Natural killer cell treated with Interleukin-12 subunit alpha and Interleukin-12 subunit beta and Interleukin-15 and Interleukin-18, amount 100 ng/mL, for 72 hours (primary cell): Measurements from ENCODE around the gene PTPRN2. TPM values are rescaled to one million over a fixed set of nuclear protein-coding genes. Genes with fewer than 3 reads are reported as not detected.

ENCODE experiments used
- ATAC-seq, 2 donors: fragments of 150-1000 bp; cut with Tn5 transposase in 1 of 2; sonication (Bioruptor Pico), chemical (Tn5 transposase) in 1 of 2; 2 replicates each; pipeline ENCODE4 v1.10.0; 2021
- DNase-seq: peaks from one replicate; pipeline ENCODE4 v3.0.0; 2022; ENCODE audit warnings: low spot score
- H3K27ac Mint-ChIP-seq, 2 donors: 1 replicate in 1 of 2; 2 replicates in 1 of 2; pipeline ENCODE4 v1.8.0; 2022; ENCODE audit warnings: mixed read lengths in 2 of 2, mild to moderate bottlenecking in 1 of 2, moderate library complexity in 1 of 2
- H3K27me3 Mint-ChIP-seq, 2 donors: 1 replicate in 1 of 2; 2 replicates in 1 of 2; pipeline ENCODE4 v1.8.0; 2022; ENCODE audit warnings: mixed read lengths in 2 of 2
- H3K36me3 Mint-ChIP-seq: one replicate; pipeline ENCODE4 v1.8.0; 2022; ENCODE audit warnings: mixed read lengths
- H3K4me1 Mint-ChIP-seq, 2 donors: 1 replicate in 1 of 2; 2 replicates in 1 of 2; pipeline ENCODE4 v1.8.0; 2022; ENCODE audit warnings: low read depth in 2 of 2, mixed read lengths in 2 of 2, mild to moderate bottlenecking in 1 of 2
- H3K4me3 Mint-ChIP-seq: one replicate; pipeline ENCODE4 v1.8.0; 2022; ENCODE audit warnings: mixed read lengths
- H3K9me3 Mint-ChIP-seq: 2 replicates; pipeline ENCODE4 v1.8.0; 2022; ENCODE audit warnings: mixed read lengths
- total RNA-seq, 2 donors: library from RNA; stranded (reverse); gene quantifications; one replicate each; pipeline ENCODE4 v1.2.3, GENCODE V29; 2022

The PTPRN2 gene
- total RNA-seq, 2 donors from 2014 or later = 0.17 to 0.74 TPM

GRCh38 chr7:158266426-158266816, 321.2 kb downstream of the PTPRN2 start:
- ATAC-seq (no peak), DNase-seq (peak; percentile 18)
- Mint-ChIP-seq H3K4me1 (no peaks in the 10 kb centered on the region), H3K9me3 (peaks cover 4% of the 10 kb centered on the region), H3K27me3 (no peaks in the 10 kb centered on the region), H3K4me3 (no peak overlapping the region), H3K36me3 (no peaks in the 10 kb centered on the region), H3K27ac (no peak overlapping the region)

GRCh38 chr7:158265743-158266080, 321.9 kb downstream of the PTPRN2 start:
- ATAC-seq (no peak), DNase-seq (peak; percentile 6)
- Mint-ChIP-seq H3K9me3 (peaks cover 4% of the 10 kb centered on the region), H3K27ac (no peak overlapping the region), H3K27me3 (no peaks in the 10 kb centered on the region), H3K4me1 (no peaks in the 10 kb centered on the region), H3K4me3 (no peak overlapping the region), H3K36me3 (no peaks in the 10 kb centered on the region)

- H3K9me3 Mint-ChIP-seq = peaks cover 4% of the 10 kb centered on the region
- H3K27me3 Mint-ChIP-seq = no peaks in the 10 kb centered on the region
- peak in 1 of 2 donors; percentile 15 for ATAC-seq
- H3K36me3 Mint-ChIP-seq = no peaks in the 10 kb centered on the region
- no peak overlapping the region for H3K27ac Mint-ChIP-seq
- DNase-seq = peak; percentile 32
- no peaks in the 10 kb centered on the region for H3K4me1 Mint-ChIP-seq
- no peak overlapping the region for H3K4me3 Mint-ChIP-seq
Observed at GRCh38 chr7:158264881-158265742, 322.5 kb downstream of the PTPRN2 start.

GRCh38 chr7:158263964-158264748, 323.5 kb downstream of the PTPRN2 start:
- Mint-ChIP-seq H3K9me3 (no peaks in the 10 kb centered on the region), H3K27me3 (no peaks in the 10 kb centered on the region), H3K4me3 (no peak overlapping the region), H3K27ac (no peak overlapping the region), H3K4me1 (no peaks in the 10 kb centered on the region), H3K36me3 (no peaks in the 10 kb centered on the region)
- ATAC-seq = no peak
- peak; percentile 47 for DNase-seq

GRCh38 chr7:158263110-158263963, 324.3 kb downstream of the PTPRN2 start:
- Mint-ChIP-seq H3K27me3 (no peaks in the 10 kb centered on the region), H3K27ac (no peak overlapping the region), H3K9me3 (no peaks in the 10 kb centered on the region), H3K4me1 (no peaks in the 10 kb centered on the region), H3K4me3 (no peak overlapping the region), H3K36me3 (no peaks in the 10 kb centered on the region)
- ATAC-seq = no peak
- DNase-seq = peak; percentile 37

DNA sequence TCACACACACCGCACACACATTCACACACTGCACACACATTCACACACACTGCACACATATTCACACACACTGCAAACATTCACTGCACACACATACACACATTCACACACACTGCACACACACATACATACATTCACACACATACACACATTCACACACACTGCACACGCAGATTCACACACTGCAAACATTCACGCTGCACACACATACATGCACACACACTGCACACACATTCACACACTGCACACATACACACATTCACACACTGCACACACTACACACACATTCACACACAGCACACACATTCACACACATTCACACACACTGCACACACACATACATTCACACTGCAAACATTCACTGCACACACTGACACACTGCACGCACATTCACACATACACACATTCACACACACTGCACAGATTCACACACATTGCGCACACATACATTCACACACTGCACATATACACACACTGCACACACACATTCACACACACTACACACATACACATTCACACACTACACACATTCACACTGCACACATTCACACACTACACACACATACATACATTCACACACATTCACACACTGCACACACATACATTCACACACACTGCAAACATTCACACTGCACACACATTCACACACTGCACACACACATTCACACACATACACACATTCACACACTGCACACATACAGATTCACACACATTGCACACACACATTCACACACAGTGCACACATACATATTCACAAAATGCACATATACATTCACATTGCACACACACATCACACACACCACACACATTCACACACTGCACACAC, 325.1 kb downstream of the PTPRN2 start:
- H3K4me3 Mint-ChIP-seq = no peak overlapping the region
- H3K4me1 Mint-ChIP-seq = no peaks in the 10 kb centered on the region
- H3K9me3 Mint-ChIP-seq = no peaks in the 10 kb centered on the region
- ATAC-seq (no peak), DNase-seq (no peak)
- H3K27me3 Mint-ChIP-seq = no peaks in the 10 kb centered on the region
- H3K36me3 Mint-ChIP-seq = no peaks in the 10 kb centered on the region
- H3K27ac Mint-ChIP-seq = no peak overlapping the region

- no peaks in the 10 kb centered on the region for H3K27me3 Mint-ChIP-seq
- no peaks in the 10 kb centered on the region for H3K4me1 Mint-ChIP-seq
- ATAC-seq = no peak
- H3K36me3 Mint-ChIP-seq = no peaks in the 10 kb centered on the region
- peak; percentile 57 for DNase-seq
- H3K9me3 Mint-ChIP-seq = no peaks in the 10 kb centered on the region
- H3K27ac Mint-ChIP-seq = no peak overlapping the region
- no peak overlapping the region for H3K4me3 Mint-ChIP-seq
Observed at GRCh38 chr7:158261362-158262235, 326.0 kb downstream of the PTPRN2 start.

DNA sequence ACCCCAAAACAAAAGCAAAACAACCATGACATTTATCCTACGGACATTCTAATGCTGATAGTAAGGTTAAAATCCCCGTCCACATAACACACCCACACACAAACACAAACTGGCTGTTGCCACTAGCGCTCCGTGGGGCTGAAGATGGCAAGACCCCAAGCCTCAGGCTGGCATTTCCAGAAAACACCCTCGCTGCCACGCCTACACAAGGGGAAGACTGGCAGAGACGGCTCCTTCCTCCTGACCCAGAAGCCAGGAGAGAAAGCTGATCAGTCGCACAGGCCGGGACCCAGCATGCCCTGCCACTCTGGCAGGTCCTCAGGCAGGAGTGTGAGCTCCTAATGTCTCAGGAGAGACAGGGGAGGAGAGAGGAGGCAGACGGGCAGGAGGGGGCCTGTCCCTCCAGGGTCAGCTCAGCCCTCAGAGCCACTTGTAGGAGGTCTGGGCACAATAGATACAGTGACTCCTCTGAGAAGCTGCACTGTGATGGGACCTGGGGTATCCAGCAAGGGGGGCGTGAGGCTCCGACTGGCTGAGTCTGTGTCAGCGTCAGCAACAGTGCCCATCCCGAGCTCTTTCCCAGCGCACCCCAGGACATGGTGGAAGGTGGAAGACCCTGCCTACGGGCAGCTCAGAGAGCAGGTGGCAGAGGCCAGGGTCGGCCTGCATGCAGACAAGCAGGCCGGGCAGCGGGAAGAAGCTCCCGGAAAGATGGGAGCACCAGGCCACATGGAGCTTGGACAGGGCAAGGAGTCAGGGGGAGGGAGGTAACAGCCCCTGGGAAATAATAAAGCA, 326.9 kb downstream of the PTPRN2 start:
- H3K9me3 Mint-ChIP-seq = no peaks in the 10 kb centered on the region
- ATAC-seq (no peak), DNase-seq (no peak)
- H3K4me3 Mint-ChIP-seq = no peak overlapping the region
- H3K27me3 Mint-ChIP-seq = no peaks in the 10 kb centered on the region
- no peaks in the 10 kb centered on the region for H3K4me1 Mint-ChIP-seq
- H3K27ac Mint-ChIP-seq = no peak overlapping the region
- H3K36me3 Mint-ChIP-seq = no peaks in the 10 kb centered on the region

DNA sequence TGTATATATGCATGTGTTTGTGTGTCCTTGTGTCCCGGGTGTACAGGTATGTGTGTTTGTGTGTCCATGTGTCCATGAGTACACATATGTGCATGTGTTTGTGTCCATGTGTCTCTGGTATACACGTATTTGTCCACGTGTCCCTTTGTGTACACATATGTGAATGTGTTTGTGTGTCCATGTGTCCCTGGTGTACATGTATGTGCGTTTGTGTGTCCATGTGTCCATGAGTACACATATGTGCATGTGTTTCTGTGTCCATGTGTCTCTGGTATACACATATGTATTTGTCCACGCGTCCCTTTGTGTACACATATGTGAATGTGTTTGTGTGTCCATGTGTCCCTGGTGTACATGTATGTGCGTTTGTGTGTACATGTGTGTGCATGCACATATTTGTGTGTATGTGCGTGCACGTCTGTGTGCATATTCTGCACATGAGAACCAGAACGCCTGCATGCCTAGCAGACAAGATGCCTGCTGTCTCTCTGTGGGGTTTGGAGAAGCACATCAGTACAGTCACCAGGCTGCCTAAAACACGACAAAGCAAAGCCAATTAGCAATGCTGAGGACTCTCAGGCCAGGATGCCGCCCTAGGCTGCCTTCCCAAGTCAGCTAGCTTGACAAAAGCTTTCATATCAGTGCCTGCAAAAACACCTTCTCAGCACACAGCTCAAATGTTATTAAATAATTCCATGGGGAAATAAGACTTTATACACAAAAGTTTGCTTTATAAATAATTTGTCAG, 327.8 kb downstream of the PTPRN2 start:
- no peaks in the 10 kb centered on the region for H3K9me3 Mint-ChIP-seq
- H3K27ac Mint-ChIP-seq = no peak overlapping the region

GRCh38 chr7:158259141-158259540, 328.5 kb downstream of the PTPRN2 start:
- ATAC-seq (no peak), DNase-seq (no peak)
- Mint-ChIP-seq H3K9me3 (no peaks in the 10 kb centered on the region), H3K36me3 (no peaks in the 10 kb centered on the region), H3K4me3 (no peak overlapping the region), H3K27ac (no peak overlapping the region), H3K4me1 (no peaks in the 10 kb centered on the region), H3K27me3 (no peaks in the 10 kb centered on the region)

More for the DNA sequence above, 327.8 kb downstream of the PTPRN2 start:
- peak; percentile 22 for DNase-seq
- no peak for ATAC-seq
- Mint-ChIP-seq H3K36me3 (no peaks in the 10 kb centered on the region), H3K4me1 (no peaks in the 10 kb centered on the region), H3K27me3 (no peaks in the 10 kb centered on the region), H3K4me3 (no peak overlapping the region)

- no peak for DNase-seq
- Mint-ChIP-seq H3K4me1 (no peaks in the 10 kb centered on the region), H3K27me3 (no peaks in the 10 kb centered on the region), H3K4me3 (no peak overlapping the region), H3K36me3 (no peaks in the 10 kb centered on the region), H3K9me3 (no peaks in the 10 kb centered on the region), H3K27ac (no peak overlapping the region)
- no peak for ATAC-seq
Observed at GRCh38 chr7:158258411-158259130, 329.1 kb downstream of the PTPRN2 start.
